BLaER1 (cell line): Measurements from ENCODE around the gene RAD50.
"Not testable (repeated sequence)": the region's sequence is repeated elsewhere in the genome, so short reads cannot be mapped to it uniquely, and the experiment has no call there.

Experiments used
- H3K27ac ChIP-seq: shearing (Covaris generic); formaldehyde crosslinking; 2 replicates; pipeline ENCODE4 v1.8.1; 2022
- H3K27me3 ChIP-seq: shearing (Covaris generic); formaldehyde crosslinking; 2 replicates; pipeline ENCODE4 v1.8.1; 2022
- H3K36me3 ChIP-seq: shearing (Covaris generic); formaldehyde crosslinking; 2 replicates; pipeline ENCODE4 v1.8.1; 2022
- H3K4me1 ChIP-seq: shearing (Covaris generic); formaldehyde crosslinking; 2 replicates; pipeline ENCODE4 v1.8.1; 2022
- H3K4me2 ChIP-seq: shearing (Covaris generic); formaldehyde crosslinking; 2 replicates; pipeline ENCODE4 v1.8.1; 2022
- H3K4me3 ChIP-seq: shearing (Covaris generic); formaldehyde crosslinking; 2 replicates; pipeline ENCODE4 v1.8.1; 2022
- H3K9ac ChIP-seq: shearing (Covaris generic); formaldehyde crosslinking; 2 replicates; pipeline ENCODE4 v1.8.1; 2022
- H3K9me3 ChIP-seq: shearing (Covaris generic); formaldehyde crosslinking; 2 replicates; pipeline ENCODE4 v1.8.1; 2022
- H4K20me1 ChIP-seq: shearing (Covaris generic); formaldehyde crosslinking; 2 replicates; pipeline ENCODE4 v1.8.1; 2022
- Cebpa-rat ChIP-seq: shearing (Covaris generic); IDR thresholded peaks from 2 replicates; pipeline ENCODE4 v1.8.1; 2022

The RAD50 gene

GRCh38 chr5:132528866-132529634, 27.7 kb upstream of the RAD50 start:
- H3K4me3 ChIP-seq, result no peak overlapping the region
- peaks cover 61% of the 10 kb centered on the region for H3K4me1 ChIP-seq
- H3K9ac ChIP-seq, result no peak overlapping the region
- H3K4me2 ChIP-seq, result peak overlapping the region; percentile 74
- H3K36me3 ChIP-seq, result no peaks in the 10 kb centered on the region
- no peak for TF ChIP-seq Cebpa-rat
- H4K20me1 ChIP-seq, result no peaks in the 10 kb centered on the region
- peaks cover 11% of the 10 kb centered on the region for H3K9me3 ChIP-seq
- no peaks in the 10 kb centered on the region; the same call in 1 of the 2 replicates for H3K27me3 ChIP-seq
- peak overlapping the region; percentile 33; the same call in 1 of the 2 replicates for H3K27ac ChIP-seq

DNA sequence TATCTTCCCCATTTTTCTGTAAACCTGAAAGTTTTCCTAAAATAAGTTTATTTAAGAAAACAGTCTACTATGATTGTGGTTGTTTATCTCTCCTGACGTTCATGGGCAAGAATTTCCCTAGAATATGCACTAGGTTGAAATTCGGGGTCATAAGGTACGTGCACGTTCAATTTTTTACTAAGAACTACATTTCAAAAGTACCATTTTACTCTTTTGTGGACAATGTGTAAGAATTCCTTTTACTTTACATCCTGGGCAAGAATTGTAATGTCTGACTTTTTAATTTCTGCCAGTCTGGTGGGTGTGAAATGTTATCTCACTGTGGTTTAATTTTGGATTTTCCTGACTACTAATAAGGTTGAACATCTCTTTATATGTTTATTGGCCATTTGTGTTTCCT, 25.8 kb upstream of the RAD50 start:
- Histone ChIP-seq H3K4me2 (no peak overlapping the region), H3K27me3 (no peaks in the 10 kb centered on the region; the same call in 1 of the 2 replicates), H3K9ac (no peak overlapping the region), H4K20me1 (no peaks in the 10 kb centered on the region), H3K27ac (no peak overlapping the region), H3K9me3 (no peaks in the 10 kb centered on the region), H3K36me3 (no peaks in the 10 kb centered on the region), H3K4me1 (peaks cover 44% of the 10 kb centered on the region), H3K4me3 (no peak overlapping the region)
- no peak for TF ChIP-seq Cebpa-rat

- H3K4me1 ChIP-seq, result no peaks in the 10 kb centered on the region
- no peaks in the 10 kb centered on the region for H3K36me3 ChIP-seq
- H4K20me1 ChIP-seq, result no peaks in the 10 kb centered on the region
- H3K9ac ChIP-seq, result no peak overlapping the region
- no peak for TF ChIP-seq Cebpa-rat
- no peak overlapping the region for H3K4me3 ChIP-seq
- H3K9me3 ChIP-seq, result no peaks in the 10 kb centered on the region
- no peaks in the 10 kb centered on the region for H3K27me3 ChIP-seq
- H3K4me2 ChIP-seq, result no peak overlapping the region
- H3K27ac ChIP-seq, result no peak overlapping the region
These were observed 17.1 kb upstream of the RAD50 start for GRCh38 chr5:132539716-132540115.

DNA sequence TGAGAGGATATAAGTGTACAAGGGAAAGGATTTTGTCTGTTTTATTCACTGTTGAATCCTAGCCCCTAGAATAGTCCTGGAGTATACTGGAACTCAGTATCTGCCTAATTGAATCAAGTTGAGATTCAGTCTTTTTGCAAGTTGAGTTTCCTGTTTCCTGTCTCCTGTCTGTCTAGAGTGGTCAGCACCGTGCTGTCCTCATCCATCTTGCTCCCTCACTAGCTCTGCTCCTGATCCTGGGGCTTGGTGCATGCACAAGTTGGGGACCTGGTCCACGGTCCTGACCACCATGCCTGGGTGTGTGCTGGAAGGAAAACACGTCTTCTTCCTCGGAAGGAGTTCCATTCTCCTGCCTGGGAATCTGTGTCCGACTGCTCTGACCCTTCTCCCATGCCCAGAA, 16.6 kb upstream of the RAD50 start:
- no peak overlapping the region for H3K4me3 ChIP-seq
- H3K9ac ChIP-seq, result no peak overlapping the region
- H3K4me1 ChIP-seq, result no peaks in the 10 kb centered on the region
- H3K4me2 ChIP-seq, result no peak overlapping the region
- no peak for TF ChIP-seq Cebpa-rat
- no peaks in the 10 kb centered on the region for H3K36me3 ChIP-seq
- H3K9me3 ChIP-seq, result no peaks in the 10 kb centered on the region
- no peaks in the 10 kb centered on the region for H3K27me3 ChIP-seq
- no peaks in the 10 kb centered on the region for H4K20me1 ChIP-seq
- no peak overlapping the region for H3K27ac ChIP-seq

DNA sequence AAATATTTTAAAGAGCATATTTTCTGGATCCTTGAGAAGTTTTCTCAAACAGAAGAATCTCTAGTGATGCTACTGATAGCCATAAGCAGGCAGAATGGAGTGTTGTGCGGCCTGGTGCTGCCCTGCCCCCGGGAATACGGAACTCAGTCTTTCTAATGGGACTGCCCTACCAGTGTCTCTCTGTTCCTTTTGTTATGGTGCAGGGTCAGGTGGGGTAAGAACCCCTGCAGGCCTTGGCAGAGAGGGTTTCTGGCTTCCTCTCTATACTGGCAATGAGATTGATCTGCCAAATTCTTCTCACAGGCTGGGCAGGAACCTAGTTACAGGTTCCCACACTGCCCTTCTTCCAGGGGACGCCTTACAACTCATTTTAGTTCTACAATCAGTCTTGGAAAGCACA, 16.0 kb upstream of the RAD50 start:
- Histone ChIP-seq H3K9ac (no peak overlapping the region), H3K27ac (no peak overlapping the region), H4K20me1 (no peaks in the 10 kb centered on the region), H3K27me3 (no peaks in the 10 kb centered on the region), H3K9me3 (no peaks in the 10 kb centered on the region), H3K4me2 (no peak overlapping the region), H3K4me3 (no peak overlapping the region), H3K36me3 (no peaks in the 10 kb centered on the region), H3K4me1 (no peaks in the 10 kb centered on the region)
- no peak for TF ChIP-seq Cebpa-rat

- TF ChIP-seq Cebpa-rat, result no peak
- Histone ChIP-seq H3K4me3 (no peak within 1 kb of the TSS), H3K27ac (no peak within 1 kb of the TSS), H4K20me1 (no peaks in the 10 kb centered on the region), H3K4me1 (no peaks in the 10 kb centered on the region), H3K9ac (no peak within 1 kb of the TSS), H3K36me3 (no peaks in the 10 kb centered on the region), H3K4me2 (no peak within 1 kb of the TSS), H3K27me3 (no peaks in the 10 kb centered on the region), H3K9me3 (no peaks in the 10 kb centered on the region)
These were observed 13.1 kb upstream of the RAD50 start, which contains the start of gene IL5 for GRCh38 chr5:132543472-132544201. TSS of gene IL5 (minus strand) at chr5:132543522. CDS start at chr5:132543478, 44 bp downstream.

DNA sequence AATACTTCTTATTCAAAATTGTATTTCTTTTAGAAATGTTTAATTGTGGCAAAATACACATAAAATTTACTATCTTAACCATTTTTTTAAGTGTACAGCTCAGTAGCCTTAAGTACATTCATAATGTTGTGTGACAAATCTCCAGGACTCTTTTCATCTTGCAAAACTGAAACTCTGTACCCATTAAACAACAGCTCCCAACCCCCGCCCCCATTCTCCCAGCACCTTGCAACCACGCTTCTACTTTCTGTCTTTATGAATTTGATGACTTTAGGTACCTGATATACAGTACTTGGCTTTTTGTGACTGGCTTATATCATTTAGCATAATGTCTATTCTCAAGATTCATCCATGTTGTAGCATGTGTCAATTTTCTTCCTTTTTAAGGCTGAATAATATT, 10.7 kb upstream of the RAD50 start:
- no peaks in the 10 kb centered on the region for H3K9me3 ChIP-seq
- no peak overlapping the region for H3K4me2 ChIP-seq
- no peak overlapping the region for H3K9ac ChIP-seq
- TF ChIP-seq Cebpa-rat, result no peak
- H4K20me1 ChIP-seq, result no peaks in the 10 kb centered on the region
- no peaks in the 10 kb centered on the region for H3K36me3 ChIP-seq
- no peaks in the 10 kb centered on the region for H3K27me3 ChIP-seq
- H3K4me3 ChIP-seq, result no peak overlapping the region
- H3K4me1 ChIP-seq, result no peaks in the 10 kb centered on the region
- no peak overlapping the region for H3K27ac ChIP-seq

GRCh38 chr5:132547269-132547668, 9.5 kb upstream of the RAD50 start:
- Histone ChIP-seq H3K9me3 (no peaks in the 10 kb centered on the region), H3K27me3 (no peaks in the 10 kb centered on the region), H3K4me2 (no peak overlapping the region), H3K27ac (no peak overlapping the region), H4K20me1 (no peaks in the 10 kb centered on the region), H3K9ac (no peak overlapping the region), H3K36me3 (no peaks in the 10 kb centered on the region), H3K4me1 (no peaks in the 10 kb centered on the region), H3K4me3 (no peak overlapping the region)
- TF ChIP-seq Cebpa-rat, result no peak

GRCh38 chr5:132548834-132549233, 7.9 kb upstream of the RAD50 start:
- not testable (repeated sequence) for H3K27me3 ChIP-seq, H3K9me3 ChIP-seq, H3K36me3 ChIP-seq, H4K20me1 ChIP-seq, H3K27ac ChIP-seq, H3K4me1 ChIP-seq, H3K4me3 ChIP-seq, H3K9ac ChIP-seq, H3K4me2 ChIP-seq

- no peak for TF ChIP-seq Cebpa-rat
- no peaks in the 10 kb centered on the region for H4K20me1 ChIP-seq
These were observed 7.2 kb upstream of the RAD50 start for GRCh38 chr5:132549576-132549975.

More at GRCh38 chr5:132549576-132549975, 7.2 kb upstream of the RAD50 start:
- H3K4me1 ChIP-seq, result no peaks in the 10 kb centered on the region
- H3K9ac ChIP-seq, result no peak overlapping the region
- no peak overlapping the region for H3K27ac ChIP-seq
- no peak overlapping the region for H3K4me2 ChIP-seq
- no peaks in the 10 kb centered on the region for H3K36me3 ChIP-seq
- no peaks in the 10 kb centered on the region for H3K27me3 ChIP-seq
- no peak overlapping the region for H3K4me3 ChIP-seq
- H3K9me3 ChIP-seq, result no peaks in the 10 kb centered on the region
